ENCODE measurements around the gene UBE2J2. TPM values are rescaled to one million over a fixed set of nuclear protein-coding genes. Genes with fewer than 3 reads are reported as not detected.

UBE2J2 gene
- total and polyA plus RNA-seq, 7 donors, result 32.4 to 63.6 (median 34.2) TPM

GRCh38 chr1:1225238-1225845, 48.3 kb downstream of the UBE2J2 start:
- TF ChIP-seq POLR2AphosphoS5 (IDR thresholded peaks at IDR 0.05) (no peak), CTCF (IDR thresholded peaks at IDR 0.05) (no peak), POLR2A (IDR thresholded peaks at IDR 0.05) (no peak), EP300 (IDR thresholded peaks at IDR 0.05) (no peak)
- Histone ChIP-seq H3K4me1 (peaks cover 0 to 26% (median 14%) of the 10 kb centered on the region in 4 donors), H3K27me3 (no peaks in the 10 kb centered on the region), H3K36me3 (peaks cover 44 to 88% (median 61%) of the 10 kb centered on the region in 4 donors), H3K9me3 (no peaks in the 10 kb centered on the region), H3K27ac (no peak overlapping the region), H3K4me3 (no peak overlapping the region)
- 63 to 90% methylated on average over 34 of the region's 34 CpGs for WGBS, 2 donors
- intact Hi-C loops (cut with DNase I), result no loop called here
- DNase-seq, result no peak

DNA sequence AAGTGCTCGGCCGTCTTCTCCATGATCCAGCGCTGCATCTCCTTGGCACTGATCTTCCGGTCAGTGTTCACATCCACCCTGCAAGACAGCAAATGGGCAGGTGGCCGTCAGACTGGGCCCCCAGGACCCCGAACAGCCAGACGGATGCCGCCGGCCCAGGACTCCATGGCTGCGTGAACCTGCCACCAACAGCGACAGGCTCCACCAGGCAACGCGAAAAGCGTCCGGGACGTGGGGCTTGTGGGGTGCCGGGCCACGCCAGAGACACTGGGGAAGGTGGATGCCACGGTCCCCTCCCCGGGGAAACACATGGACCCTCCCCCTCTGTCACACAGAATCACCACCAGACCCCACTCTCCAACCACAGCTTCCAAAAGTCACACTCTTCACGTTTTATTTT, 49.8 kb downstream of the UBE2J2 start:
- intact Hi-C loops (cut with DNase I), result no loop called here

GRCh38 chr1:1223321-1223720, 50.3 kb downstream of the UBE2J2 start:
- Histone ChIP-seq H3K27ac (no peak overlapping the region), H3K27me3 (no peaks in the 10 kb centered on the region), H3K4me3 (no peak overlapping the region), H3K36me3 (peaks cover 48 to 98% (median 63%) of the 10 kb centered on the region in 4 donors), H3K4me1 (peaks cover 0 to 6% (median 0%) of the 10 kb centered on the region in 4 donors), H3K9me3 (no peaks in the 10 kb centered on the region)
- intact Hi-C loops (cut with DNase I), result no loop called here
- TF ChIP-seq POLR2A (IDR thresholded peaks at IDR 0.05) (no peak), CTCF (IDR thresholded peaks at IDR 0.05) (no peak), POLR2AphosphoS5 (IDR thresholded peaks at IDR 0.05) (no peak), EP300 (IDR thresholded peaks at IDR 0.05) (no peak)
- 96% methylated on average over 15 of the region's 15 CpGs for WGBS, 2 donors
- DNase-seq, result no peak

More for the DNA sequence above, 49.8 kb downstream of the UBE2J2 start:
- Histone ChIP-seq H3K27me3 (no peaks in the 10 kb centered on the region), H3K9me3 (no peaks in the 10 kb centered on the region), H3K4me1 (peaks cover 0 to 12% (median 0%) of the 10 kb centered on the region in 4 donors), H3K4me3 (no peak overlapping the region), H3K27ac (no peak overlapping the region), H3K36me3 (peaks cover 48 to 98% (median 63%) of the 10 kb centered on the region in 4 donors)
- WGBS, 2 donors, result 93 to 94% methylated on average over 21 of the region's 21 CpGs
- DNase-seq, result no peak
- TF ChIP-seq POLR2AphosphoS5 (IDR thresholded peaks at IDR 0.05) (no peak), EP300 (IDR thresholded peaks at IDR 0.05) (no peak), POLR2A (IDR thresholded peaks at IDR 0.05) (no peak), CTCF (IDR thresholded peaks at IDR 0.05) (no peak)

GRCh38 chr1:1222575-1223225, 51.0 kb downstream of the UBE2J2 start:
- WGBS, 2 donors, result 89 to 92% methylated on average over 44 of the region's 44 CpGs
- intact Hi-C loops (cut with DNase I), result no loop called here
- Histone ChIP-seq H3K9me3 (no peaks in the 10 kb centered on the region), H3K4me1 (no peaks in the 10 kb centered on the region), H3K27me3 (no peaks in the 10 kb centered on the region), H3K4me3 (no peak overlapping the region), H3K27ac (no peak overlapping the region), H3K36me3 (peaks cover 48 to 98% (median 63%) of the 10 kb centered on the region in 4 donors)
- no peak for DNase-seq
- no peak for TF ChIP-seq POLR2A (IDR thresholded peaks at IDR 0.05)
- TF ChIP-seq EP300 (IDR thresholded peaks at IDR 0.05), result no peak
- TF ChIP-seq POLR2AphosphoS5 (IDR thresholded peaks at IDR 0.05), result no peak
- TF ChIP-seq CTCF (IDR thresholded peaks at IDR 0.05), result no peak
